Fibroblast of lung (primary cell): ENCODE data around the gene FBXL14. TPM values are rescaled to one million over a fixed set of nuclear protein-coding genes. Genes with fewer than 3 reads are reported as not detected.
A peak's percentile ranks its signal among the peaks of the same experiment; 100 is the strongest.

Experiments
- DNase-seq, 2 donors: peaks; one replicate each; pipeline versions ENCODE4 v3.0.0 to v3.0.0-alpha.2; 2010; ENCODE audit warnings: low read depth in 2 of 2
- H2AFZ ChIP-seq: 2 replicates; pipeline ENCODE4 v1.5.1; 2012; ENCODE audit warnings: low read length, control low read depth, inconsistent platforms
- H3K27ac ChIP-seq: 2 replicates; pipeline ENCODE4 v1.5.1; 2011; ENCODE audit warnings: low read length, control low read depth; ENCODE audit not compliant: insufficient read depth
- H3K27me3 ChIP-seq: 2 replicates; pipeline ENCODE4 v1.5.1; 2011; ENCODE audit warnings: mild to moderate bottlenecking, low read length; ENCODE audit not compliant: control insufficient read depth, insufficient read depth
- H3K36me3 ChIP-seq: 2 replicates; pipeline ENCODE4 v1.5.1; 2011; ENCODE audit warnings: low read length; ENCODE audit not compliant: control insufficient read depth, insufficient read depth
- H3K4me1 ChIP-seq: 2 replicates; pipeline ENCODE4 v1.5.1; 2011; ENCODE audit warnings: low read length; ENCODE audit not compliant: control insufficient read depth, insufficient read depth; ENCODE audit errors: extremely low read depth
- H3K4me2 ChIP-seq: 2 replicates; pipeline ENCODE4 v1.5.1; 2011; ENCODE audit warnings: low read length, control low read depth; ENCODE audit not compliant: insufficient read depth; ENCODE audit errors: extremely low read depth
- H3K4me3 ChIP-seq, 4 experiments: fragments of 200-600 bp in 1 of 4; sonication (generic) in 1 of 4; replicated peaks in 1 of 4; 2 replicates each; pipeline ENCODE4 v1.5.1; 2011 to 2016; ENCODE audit warnings: low read length in 4 of 4, low read depth in 3 of 4, mild to moderate bottlenecking in 3 of 4, control low read depth in 2 of 4, inconsistent platforms in 1 of 4, mixed read lengths in 1 of 4; ENCODE audit not compliant: insufficient read depth in 1 of 4; ENCODE audit errors: control extremely low read depth in 1 of 4
- H3K79me2 ChIP-seq: 2 replicates; pipeline ENCODE4 v1.5.1; 2012; ENCODE audit warnings: mild to moderate bottlenecking, low read length, inconsistent platforms; ENCODE audit not compliant: control insufficient read depth, insufficient read depth
- H3K9ac ChIP-seq: 2 replicates; pipeline ENCODE4 v1.5.1; 2011; ENCODE audit warnings: mild to moderate bottlenecking, low read length, control low read depth; ENCODE audit not compliant: insufficient read depth
- H3K9me3 ChIP-seq: 2 replicates; pipeline ENCODE4 v1.5.1; 2012; ENCODE audit warnings: low read depth, low read length; ENCODE audit not compliant: control insufficient read depth, insufficient read depth
- H4K20me1 ChIP-seq: 2 replicates; pipeline ENCODE4 v1.5.1; 2011; ENCODE audit warnings: low read length; ENCODE audit not compliant: control insufficient read depth, insufficient read depth; ENCODE audit errors: extremely low read depth
- CTCF ChIP-seq, 2 donors: IDR thresholded peaks in 1 of 2; conservative IDR thresholded peaks in 1 of 2; 1 replicate in 1 of 2; 2 replicates in 1 of 2; pipeline ENCODE4 v1.5.1; 2011 to 2012; ENCODE audit warnings: low read length in 2 of 2, control low read depth in 1 of 2, inconsistent platforms in 1 of 2, low read depth in 1 of 2, mild to moderate bottlenecking in 1 of 2
- EZH2 ChIP-seq: IDR thresholded peaks from 2 replicates; pipeline ENCODE4 v1.5.1; 2012; ENCODE audit warnings: low read length, control low read depth, mild to moderate bottlenecking; ENCODE audit errors: missing control alignments
- polyA plus RNA-seq, 2 donors: library from polyadenylated mRNA; depleted of rRNA in 1 of 2; stranded (reverse) in 1 of 2; unstranded in 1 of 2; fragments of >200 nt; gene quantifications; 2 replicates each; pipeline ENCODE4 v1.2.1, GENCODE V29; 2011 to 2012; ENCODE audit warnings: missing spikeins in 1 of 2
- total RNA-seq: library from RNA; depleted of rRNA; stranded (reverse); fragments of >200 nt; gene quantifications from 2 replicates; pipeline ENCODE4 v1.2.1, GENCODE V29; 2014

FBXL14 gene
- total and polyA plus RNA-seq, 2 donors (not counting 1 experiment from before 2014, with no cell fraction given), result 2.6 to 6.4 TPM

- Histone ChIP-seq H3K4me2 (no peak overlapping the region), H4K20me1 (peaks cover 3% of the 10 kb centered on the region), H2AFZ (no peak overlapping the region), H3K79me2 (peaks cover 81% of the 10 kb centered on the region), H3K27ac (no peak overlapping the region), H3K27me3 (no peaks in the 10 kb centered on the region), H3K4me1 (peaks cover 13% of the 10 kb centered on the region), H3K36me3 (peaks cover 2% of the 10 kb centered on the region), H3K9me3 (no peaks in the 10 kb centered on the region), H3K9ac (no peak overlapping the region), H3K4me3 (no peak overlapping the region)
- TF ChIP-seq EZH2, result no peak
- no peak for TF ChIP-seq CTCF (conservative IDR thresholded peaks at IDR 0.05 in 1 of 2, IDR thresholded peaks at IDR 0.05 in 1 of 2; ENCODE audit: low read depth in 1 of 2, low read length in 2 of 2)
- no peak for DNase-seq
Measured at GRCh38 chr12:1553987-1554982, 40.1 kb downstream of the FBXL14 start.

GRCh38 chr12:1553536-1553935 lies 40.8 kb downstream of the FBXL14 start:
- Histone ChIP-seq H4K20me1 (peaks cover 3% of the 10 kb centered on the region), H3K27ac (peak overlapping the region; percentile 24), H3K4me2 (no peak overlapping the region), H3K9ac (no peak overlapping the region), H3K4me1 (peaks cover 13% of the 10 kb centered on the region), H3K36me3 (peaks cover 2% of the 10 kb centered on the region), H3K79me2 (peaks cover 84% of the 10 kb centered on the region), H3K4me3 (no peak overlapping the region), H3K9me3 (no peaks in the 10 kb centered on the region), H3K27me3 (no peaks in the 10 kb centered on the region), H2AFZ (no peak overlapping the region)
- no peak for DNase-seq
- no peak for TF ChIP-seq CTCF (conservative IDR thresholded peaks at IDR 0.05 in 1 of 2, IDR thresholded peaks at IDR 0.05 in 1 of 2; ENCODE audit: low read depth in 1 of 2, low read length in 2 of 2)
- TF ChIP-seq EZH2, result no peak

- H3K27me3 ChIP-seq, result no peaks in the 10 kb centered on the region
- peak in 1 of 2 donors; percentile 66 for DNase-seq
- no peak overlapping the region for H3K9ac ChIP-seq
- peaks cover 2% of the 10 kb centered on the region for H3K36me3 ChIP-seq
- H3K4me1 ChIP-seq, result peaks cover 13% of the 10 kb centered on the region
- no peaks in the 10 kb centered on the region for H3K9me3 ChIP-seq
- H3K4me3 ChIP-seq, result peak overlapping the region in 1 of 4 experiments; percentile 6
- H3K27ac ChIP-seq, result peak overlapping the region; percentile 54
- H2AFZ ChIP-seq, result no peak overlapping the region
- no peak overlapping the region for H3K4me2 ChIP-seq
- H3K79me2 ChIP-seq, result peaks cover 86% of the 10 kb centered on the region
- peaks cover 3% of the 10 kb centered on the region for H4K20me1 ChIP-seq
- TF ChIP-seq EZH2, result no peak
- no peak for TF ChIP-seq CTCF (conservative IDR thresholded peaks at IDR 0.05 in 1 of 2, IDR thresholded peaks at IDR 0.05 in 1 of 2; ENCODE audit: low read depth in 1 of 2, low read length in 2 of 2)
Measured at GRCh38 chr12:1552911-1553491, 41.4 kb downstream of the FBXL14 start.
